ENCODE measurements around the gene KPTN. TPM values are rescaled to one million over a fixed set of nuclear protein-coding genes. Genes with fewer than 3 reads are reported as not detected.

KPTN gene
- total and polyA plus RNA-seq, 2 of the 13 experiments (the other 11 are each of a cell fraction or from before 2014, with no cell fraction given) = 9.1 to 13.3 TPM

DNA sequence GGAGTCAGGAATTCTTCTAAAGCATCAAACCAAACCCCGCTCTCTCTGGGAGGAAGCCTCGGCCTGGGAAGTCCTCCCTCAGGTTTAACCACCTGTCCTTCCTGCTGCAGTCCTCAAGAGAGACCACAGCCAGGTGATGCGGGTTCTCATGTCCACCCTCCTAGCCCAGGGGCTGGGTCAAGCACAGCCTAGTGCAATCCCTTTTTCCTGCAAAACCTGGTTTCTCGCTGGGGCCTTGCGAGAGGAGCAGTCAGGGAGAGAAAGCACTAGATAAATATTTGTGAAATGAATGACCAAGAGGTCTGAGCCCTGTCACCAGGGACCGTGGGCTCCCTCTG lies 14.7 kb downstream of the KPTN start (continued):
- TF ChIP-seq ZNF740 (CRISPR knock-in tag; IDR thresholded peaks at IDR 0.05) (no peak), ISX (CRISPR knock-in tag; conservative IDR thresholded peaks at IDR 0.05) (no peak), ZNF446 (CRISPR knock-in tag; IDR thresholded peaks at IDR 0.05) (no peak), TOE1 (CRISPR knock-in tag; IDR thresholded peaks at IDR 0.05) (no peak), HDAC6 (IDR thresholded peaks at IDR 0.05; ENCODE audit: low read depth, low read length) (no peak), ZKSCAN5 (CRISPR knock-in tag; IDR thresholded peaks at IDR 0.05) (no peak), AHDC1 (CRISPR knock-in tag; IDR thresholded peaks at IDR 0.05; ENCODE audit: borderline replicate concordance) (no peak), ZNF7 (CRISPR knock-in tag; IDR thresholded peaks at IDR 0.05) (no peak)
- TF ChIP-seq, protein P1, sequence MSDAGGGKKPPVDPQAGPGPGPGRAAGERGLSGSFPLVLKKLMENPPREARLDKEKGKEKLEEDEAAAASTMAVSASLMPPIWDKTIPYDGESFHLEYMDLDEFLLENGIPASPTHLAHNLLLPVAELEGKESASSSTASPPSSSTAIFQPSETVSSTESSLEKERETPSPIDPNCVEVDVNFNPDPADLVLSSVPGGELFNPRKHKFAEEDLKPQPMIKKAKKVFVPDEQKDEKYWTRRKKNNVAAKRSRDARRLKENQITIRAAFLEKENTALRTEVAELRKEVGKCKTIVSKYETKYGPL (CRISPR knock-in tag; IDR thresholded peaks at IDR 0.05) = no peak
